NCI-H748 treated with DMSO at 0.1 percent for 48 hours (cell line): Measurements from ENCODE around the gene ESRRA.

Source experiments
- DNase-seq: peaks from one replicate; lab custom pipeline; 2025; lab: John Stamatoyannopoulos, UW

ESRRA gene

DNA sequence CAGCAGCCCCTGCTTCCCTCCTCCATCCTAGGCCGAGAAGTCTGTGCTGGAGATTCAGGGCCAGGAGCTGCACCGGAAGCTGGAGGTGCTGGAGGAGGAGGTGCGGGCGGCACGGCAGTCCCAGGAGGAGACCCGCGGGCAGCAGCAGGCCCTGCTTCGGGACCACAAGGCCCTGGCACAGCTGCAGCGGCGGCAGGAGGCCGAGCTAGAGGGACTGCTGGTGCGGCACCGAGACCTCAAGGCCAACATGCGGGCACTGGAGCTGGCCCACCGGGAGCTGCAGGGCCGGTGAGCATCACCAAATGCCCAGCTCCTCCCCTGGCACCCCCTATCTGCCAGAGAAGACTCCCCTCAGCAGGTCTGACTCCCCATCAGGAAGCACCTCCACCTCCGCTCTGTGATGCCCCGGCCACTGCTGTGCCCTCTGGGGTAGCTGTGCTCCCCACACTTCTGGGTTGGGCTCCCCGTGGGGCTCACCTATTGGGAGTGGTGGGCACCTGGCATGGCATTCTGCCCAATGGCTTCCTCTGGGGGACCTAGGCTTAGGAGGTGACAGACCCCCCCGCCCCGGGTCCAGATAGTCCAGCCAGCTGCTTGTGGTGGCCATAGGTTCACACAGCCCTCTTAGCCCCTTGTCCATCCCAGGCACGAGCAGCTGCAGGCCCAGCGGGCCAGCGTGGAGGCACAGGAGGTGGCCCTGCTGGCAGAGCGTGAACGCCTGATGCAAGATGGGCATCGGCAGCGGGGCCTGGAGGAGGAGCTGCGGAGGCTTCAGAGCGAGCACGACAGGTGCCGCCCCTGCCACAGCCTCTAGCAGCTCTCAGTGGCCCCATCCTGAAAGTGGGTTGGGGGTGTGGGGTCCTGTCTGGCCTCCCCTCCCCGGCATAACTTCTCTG lies 47.0 kb downstream of the ESRRA start:
- DNase-seq = no peak

DNA sequence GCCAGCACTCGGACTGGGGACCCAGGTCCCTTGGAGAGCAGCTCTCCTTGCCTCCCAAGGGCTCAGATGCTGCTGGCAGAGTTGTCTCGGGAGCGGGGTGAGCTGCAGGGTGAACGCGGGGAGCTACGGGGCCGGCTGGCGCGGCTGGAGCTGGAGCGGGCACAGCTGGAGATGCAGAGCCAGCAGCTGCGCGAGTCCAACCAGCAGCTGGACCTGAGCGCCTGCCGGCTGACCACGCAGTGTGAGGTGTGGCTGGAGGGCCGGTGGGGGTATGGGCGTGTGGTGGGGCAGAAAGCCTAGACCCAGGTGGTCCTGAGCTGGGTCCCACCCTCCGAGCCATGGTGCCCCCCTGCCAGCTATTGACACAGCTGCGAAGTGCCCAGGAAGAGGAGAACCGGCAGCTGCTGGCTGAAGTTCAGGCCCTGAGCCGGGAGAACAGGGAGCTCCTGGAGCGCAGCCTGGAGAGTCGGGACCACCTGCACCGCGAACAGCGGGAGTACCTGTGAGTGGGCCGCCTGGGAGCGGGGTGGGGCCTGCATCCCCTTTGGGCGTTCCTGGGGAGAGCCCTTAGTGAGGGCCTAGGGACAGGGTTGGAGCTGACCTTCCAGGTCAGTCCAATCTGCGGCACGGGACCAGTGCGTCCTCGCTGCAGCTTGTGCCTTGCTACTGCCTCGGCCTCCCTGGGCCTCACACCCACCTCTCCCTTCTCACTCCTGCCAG lies 47.8 kb downstream of the ESRRA start:
- no peak for DNase-seq

DNA sequence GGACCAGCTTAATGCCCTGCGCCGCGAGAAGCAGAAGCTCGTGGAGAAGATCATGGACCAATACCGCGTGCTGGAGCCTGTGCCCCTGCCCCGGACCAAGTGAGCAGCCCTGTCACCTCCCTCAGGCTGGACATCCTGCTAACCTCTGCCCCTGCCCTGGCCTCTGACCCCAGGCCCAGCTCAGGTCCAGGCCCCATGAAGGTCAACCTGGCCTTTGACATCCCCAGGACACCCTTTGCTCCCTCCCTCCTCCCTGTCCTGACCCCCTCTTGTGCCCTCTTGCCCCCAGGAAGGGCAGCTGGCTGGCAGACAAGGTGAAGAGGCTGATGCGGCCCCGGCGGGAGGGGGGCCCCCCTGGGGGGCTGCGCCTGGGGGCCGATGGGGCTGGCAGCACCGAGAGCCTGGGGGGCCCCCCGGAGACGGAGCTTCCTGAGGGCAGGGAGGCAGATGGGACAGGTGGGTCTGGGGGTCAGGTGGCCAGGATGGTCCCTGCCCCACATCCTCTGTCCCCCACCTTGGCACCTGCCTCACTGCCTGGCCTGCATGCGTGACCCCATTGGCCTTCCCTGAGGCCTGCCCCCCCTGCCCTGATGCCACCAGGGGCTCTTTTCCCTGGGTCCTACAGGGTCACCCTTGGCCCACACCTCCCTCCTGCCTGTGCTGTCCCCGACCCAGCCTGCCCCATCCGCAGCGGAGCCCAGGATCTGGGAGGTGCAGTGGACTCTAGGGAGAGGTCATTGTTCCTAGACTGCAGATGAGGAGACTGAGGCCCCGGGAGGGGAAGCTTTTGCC lies 48.6 kb downstream of the ESRRA start:
- DNase-seq = no peak

DNA sequence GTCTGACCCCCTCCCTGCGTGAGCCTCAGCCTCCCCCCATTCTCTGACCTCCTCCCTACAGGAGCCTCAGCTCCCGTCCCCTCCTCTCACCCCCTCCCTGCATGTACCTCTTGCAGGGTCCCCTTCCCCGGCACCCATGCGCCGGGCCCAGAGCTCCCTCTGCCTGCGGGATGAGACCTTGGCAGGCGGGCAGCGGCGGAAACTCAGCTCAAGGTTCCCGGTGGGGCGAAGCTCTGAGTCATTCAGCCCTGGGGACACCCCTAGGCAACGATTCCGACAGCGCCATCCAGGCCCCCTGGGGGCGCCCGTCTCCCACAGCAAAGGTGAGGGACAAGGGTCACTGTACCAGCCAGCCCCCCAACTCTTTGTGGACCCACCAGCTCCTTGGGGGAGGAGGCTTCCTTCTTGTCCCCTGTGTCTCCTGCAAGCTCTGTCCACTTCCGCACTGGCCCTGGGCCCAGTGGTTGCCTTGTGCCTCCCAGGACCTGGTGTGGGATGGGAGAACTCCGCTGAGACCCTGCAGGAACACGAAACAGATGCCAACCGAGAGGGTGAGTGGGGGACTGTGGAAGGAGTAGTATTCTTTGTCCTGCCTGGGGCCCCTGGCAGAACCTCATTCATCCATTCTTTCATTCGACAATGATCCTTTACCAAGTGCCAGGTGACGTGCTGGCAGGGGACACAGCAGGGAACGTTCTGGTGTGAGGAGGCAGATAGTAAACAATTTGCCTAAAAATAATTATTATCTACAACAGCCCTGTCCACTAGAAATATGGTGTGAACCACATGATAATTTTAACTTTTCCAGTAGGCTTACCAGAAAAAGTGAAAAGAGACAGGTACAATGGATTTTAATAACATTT lies 50.0 kb downstream of the ESRRA start:
- peak; percentile 24 for DNase-seq

- peak; percentile 23 for DNase-seq
Measured at GRCh38 chr11:64356498-64357411, 51.4 kb downstream of the ESRRA start.

GRCh38 chr11:64357446-64357845 lies 52.1 kb downstream of the ESRRA start:
- no peak for DNase-seq

GRCh38 chr11:64357904-64358535 lies 52.7 kb downstream of the ESRRA start:
- no peak for DNase-seq

DNA sequence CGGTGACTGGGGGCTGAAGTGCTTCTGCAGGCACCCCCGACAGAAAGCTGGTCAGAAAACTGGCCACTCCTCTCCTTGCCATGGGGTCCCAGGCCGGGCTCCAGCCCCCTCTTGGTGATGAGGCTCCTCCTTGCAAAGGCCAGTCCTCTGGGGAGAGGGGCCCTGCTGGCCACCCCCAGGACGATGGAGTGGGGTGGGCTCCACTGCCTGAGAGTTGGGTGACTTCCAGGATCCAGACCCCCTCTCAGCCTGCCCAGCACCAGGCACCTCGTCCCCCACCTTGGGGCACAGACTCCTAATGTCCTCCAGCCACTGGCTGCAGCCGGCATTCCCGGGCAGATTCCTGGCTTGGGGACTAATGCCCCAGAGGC lies 53.2 kb downstream of the ESRRA start:
- DNase-seq = no peak

DNA sequence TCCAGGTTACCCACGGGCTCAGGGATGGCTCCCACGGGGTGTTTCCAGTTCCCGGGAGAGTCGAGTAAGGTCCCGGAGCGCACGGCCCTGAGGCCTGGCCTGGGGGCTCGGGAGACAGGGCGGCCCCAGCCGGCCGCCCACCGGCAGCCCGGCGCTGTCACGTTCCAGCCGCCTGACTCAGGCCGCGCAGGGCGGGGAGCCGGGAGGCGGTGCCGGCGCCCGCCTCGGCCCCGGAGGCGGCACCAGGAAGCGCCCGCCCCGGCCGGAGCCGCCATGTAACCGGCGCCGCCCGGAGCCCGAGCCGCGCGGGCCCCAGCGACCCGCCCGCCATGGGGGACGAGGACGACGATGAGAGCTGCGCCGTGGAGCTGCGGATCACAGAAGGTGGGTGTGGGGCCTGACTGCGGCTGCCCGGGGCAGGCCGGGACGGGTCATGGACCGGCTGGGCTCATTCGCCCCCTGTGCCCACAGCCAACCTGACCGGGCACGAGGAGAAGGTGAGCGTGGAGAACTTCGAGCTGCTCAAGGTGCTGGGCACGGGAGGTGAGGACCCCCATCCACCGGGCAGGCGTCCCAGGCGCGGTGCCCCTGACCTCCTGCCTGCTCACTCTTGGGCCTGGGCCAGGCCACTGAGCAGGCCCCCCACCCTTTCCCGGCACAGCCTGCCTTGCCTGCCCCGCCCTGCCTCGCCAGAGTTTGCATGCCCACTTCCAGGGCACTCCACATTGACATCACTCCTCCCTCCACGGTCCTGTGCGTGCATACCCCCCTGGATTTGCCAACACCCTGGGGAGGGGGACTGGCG lies 53.8 kb downstream of the ESRRA start, which contains the start of gene RPS6KA4:
Gene RPS6KA4 (plus strand): TSS at position 256 of the 805 bp plus-strand sequence. CDS start 74 bp downstream, at position 330.
- no peak for DNase-seq

- no peak for DNase-seq
Measured at GRCh38 chr11:64359712-64360445, 54.6 kb downstream of the ESRRA start.

DNA sequence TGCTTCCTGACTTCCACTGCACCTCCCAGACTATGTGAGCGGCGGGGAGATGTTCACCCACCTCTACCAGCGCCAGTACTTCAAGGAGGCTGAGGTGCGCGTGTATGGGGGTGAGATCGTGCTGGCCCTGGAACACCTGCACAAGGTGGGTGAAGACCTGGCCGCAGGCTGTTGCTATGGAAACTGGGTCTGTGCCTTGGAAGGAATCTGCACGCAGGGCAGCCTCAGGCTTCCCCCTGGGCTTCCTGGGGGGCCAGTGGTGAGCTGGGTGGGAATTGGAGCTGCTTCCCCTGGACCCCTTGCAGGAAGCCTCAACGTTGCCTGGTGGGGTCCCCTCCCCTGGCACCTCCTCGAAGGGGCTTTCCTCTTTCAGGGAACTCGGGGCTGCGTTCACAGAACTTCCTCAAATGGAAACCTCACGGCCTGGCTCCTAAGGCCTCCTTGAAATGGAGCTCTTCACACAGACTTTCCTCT lies 55.2 kb downstream of the ESRRA start:
- no peak for DNase-seq

- DNase-seq = no peak
Measured at GRCh38 chr11:64361659-64362058, 56.3 kb downstream of the ESRRA start.

GRCh38 chr11:64362339-64362738 lies 57.0 kb downstream of the ESRRA start:
- DNase-seq = no peak

- no peak for DNase-seq
Measured at GRCh38 chr11:64364435-64364834, 59.1 kb downstream of the ESRRA start.

DNA sequence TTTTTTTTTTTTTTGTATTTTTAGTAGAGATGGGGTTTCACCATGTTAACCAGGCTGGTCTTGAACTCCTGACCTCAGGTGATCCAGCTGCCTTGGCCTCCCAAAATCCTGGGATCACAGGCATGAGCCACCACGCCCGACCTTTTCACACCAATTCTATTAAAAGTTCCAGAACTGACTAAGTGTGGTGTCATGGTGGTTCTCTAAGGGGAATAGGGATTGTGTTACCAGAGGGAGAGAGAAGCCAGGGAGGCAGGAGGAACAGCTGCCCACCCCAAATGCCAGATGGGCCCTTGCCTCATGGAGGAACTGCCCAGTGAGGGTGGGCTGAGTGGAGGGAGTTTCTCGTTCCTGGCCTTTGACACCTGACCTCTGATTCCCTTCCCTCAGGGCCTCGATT lies 59.6 kb downstream of the ESRRA start:
- DNase-seq = no peak
